Nephron (organoid): ENCODE measurements around the gene C1QTNF5.

Experiments
- H3K27ac Mint-ChIP-seq, 3 experiments: 2 replicates each; pipeline ENCODE4 v1.8.0; 2020; ENCODE audit warnings: mixed read lengths in 3 of 3, mild to moderate bottlenecking in 2 of 3, moderate library complexity in 1 of 3
- H3K27me3 Mint-ChIP-seq: 2 replicates; pipeline ENCODE4 v1.8.0; 2021; ENCODE audit warnings: low read depth, mild to moderate bottlenecking, moderate library complexity, mixed read lengths
- H3K36me3 Mint-ChIP-seq: 2 replicates; pipeline ENCODE4 v1.8.0; 2020; ENCODE audit warnings: low read depth, mixed read lengths
- H3K4me1 Mint-ChIP-seq: 2 replicates; pipeline ENCODE4 v1.8.0; 2020; ENCODE audit warnings: mixed read lengths
- H3K4me3 Mint-ChIP-seq, 3 experiments: 2 replicates each; pipeline ENCODE4 v1.8.0; 2020; ENCODE audit warnings: mild to moderate bottlenecking in 3 of 3, mixed read lengths in 3 of 3, moderate library complexity in 2 of 3
- H3K9me3 Mint-ChIP-seq: 2 replicates; pipeline ENCODE4 v1.8.0; 2020; ENCODE audit warnings: mixed read lengths
- TF ChIP-seq, protein P1 (sequence below), 3 experiments: fragments of 200-600 bp; sonication (generic); IDR thresholded peaks; one replicate each; pipeline ENCODE4 v1.5.0; 2021; ENCODE audit warnings: antibody characterized with exemption in 3 of 3; ENCODE audit not compliant: unreplicated experiment in 3 of 3

Gene C1QTNF5

DNA sequence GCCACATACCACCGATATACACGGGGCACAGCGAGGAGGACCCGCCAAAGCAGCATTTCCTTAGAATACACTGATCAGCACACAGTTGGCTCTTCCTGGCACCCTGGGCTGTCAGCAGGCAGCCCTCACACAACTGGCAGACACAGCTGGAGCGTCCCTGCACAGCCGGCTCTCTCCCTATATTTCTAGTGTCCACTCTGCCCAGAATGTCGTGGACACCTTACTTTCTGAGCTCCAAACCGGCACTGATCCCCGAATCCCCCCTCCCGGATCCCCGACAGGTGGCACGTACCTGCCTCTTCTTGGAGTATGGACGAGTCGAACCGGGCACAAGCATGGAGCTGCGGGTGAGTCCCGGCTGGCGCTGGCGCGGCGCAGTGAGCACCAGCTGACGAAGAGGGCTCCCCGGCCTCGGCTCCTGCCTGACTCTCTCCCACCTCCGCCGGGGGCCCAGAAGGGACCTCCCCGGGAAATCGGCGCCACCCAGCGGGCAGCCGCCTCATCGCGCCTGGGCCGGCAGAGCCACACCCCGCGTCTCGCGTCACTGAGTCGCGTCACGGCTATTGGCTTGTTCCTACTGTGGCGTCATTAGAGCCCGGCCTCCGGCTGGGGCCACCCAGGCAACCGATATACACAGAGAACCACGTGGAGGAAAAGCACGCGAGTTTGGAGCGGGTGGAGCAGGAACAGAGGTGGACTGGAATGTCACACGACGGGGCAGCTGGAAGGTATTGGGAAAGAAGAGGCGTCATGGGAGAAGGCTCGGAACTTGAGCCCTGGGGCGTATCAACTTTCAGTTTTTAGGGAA, 40.7 kb upstream of the C1QTNF5 start, which contains the start of gene USP2:
Gene USP2, minus strand, starts transcription at position 510 of the 808 bp plus-strand sequence. CDS start 8,210 bp downstream, outside the sequence.
- Mint-ChIP-seq H3K27ac (peak within 1 kb of the TSS in 1 of 3 experiments; percentile 59), H3K27me3 (peaks cover 9% of the 10 kb centered on the region), H3K36me3 (no peaks in the 10 kb centered on the region), H3K9me3 (no peaks in the 10 kb centered on the region), H3K4me3 (peak within 1 kb of the TSS in 1 of 3 experiments; percentile 10), H3K4me1 (peaks cover 23% of the 10 kb centered on the region)
- TF ChIP-seq, protein P1, sequence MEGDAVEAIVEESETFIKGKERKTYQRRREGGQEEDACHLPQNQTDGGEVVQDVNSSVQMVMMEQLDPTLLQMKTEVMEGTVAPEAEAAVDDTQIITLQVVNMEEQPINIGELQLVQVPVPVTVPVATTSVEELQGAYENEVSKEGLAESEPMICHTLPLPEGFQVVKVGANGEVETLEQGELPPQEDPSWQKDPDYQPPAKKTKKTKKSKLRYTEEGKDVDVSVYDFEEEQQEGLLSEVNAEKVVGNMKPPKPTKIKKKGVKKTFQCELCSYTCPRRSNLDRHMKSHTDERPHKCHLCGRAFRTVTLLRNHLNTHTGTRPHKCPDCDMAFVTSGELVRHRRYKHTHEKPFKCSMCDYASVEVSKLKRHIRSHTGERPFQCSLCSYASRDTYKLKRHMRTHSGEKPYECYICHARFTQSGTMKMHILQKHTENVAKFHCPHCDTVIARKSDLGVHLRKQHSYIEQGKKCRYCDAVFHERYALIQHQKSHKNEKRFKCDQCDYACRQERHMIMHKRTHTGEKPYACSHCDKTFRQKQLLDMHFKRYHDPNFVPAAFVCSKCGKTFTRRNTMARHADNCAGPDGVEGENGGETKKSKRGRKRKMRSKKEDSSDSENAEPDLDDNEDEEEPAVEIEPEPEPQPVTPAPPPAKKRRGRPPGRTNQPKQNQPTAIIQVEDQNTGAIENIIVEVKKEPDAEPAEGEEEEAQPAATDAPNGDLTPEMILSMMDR (IDR thresholded peaks at IDR 0.05; ENCODE audit: unreplicated experiment in 3 of 3), result peak; percentile 90 to 95 (median 92)

DNA sequence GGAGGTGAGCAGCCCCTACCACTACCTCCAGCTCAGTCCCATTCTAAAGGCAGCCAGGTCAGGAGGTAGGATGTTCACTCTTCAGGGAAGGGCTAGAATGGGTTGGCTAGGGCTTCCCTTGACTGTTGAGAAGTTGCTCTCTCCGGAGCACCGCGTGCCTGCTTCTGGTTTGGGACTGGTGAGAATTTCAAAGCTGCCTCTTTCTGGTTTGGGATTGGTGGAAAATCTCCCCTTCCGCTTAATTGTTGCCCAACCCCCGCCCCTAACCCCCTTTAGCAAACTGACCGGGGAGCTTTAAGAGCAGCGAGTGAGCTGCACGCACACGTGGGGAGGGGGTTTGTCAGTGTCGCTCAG, 40.1 kb upstream of the C1QTNF5 start:
- Mint-ChIP-seq H3K36me3 (no peaks in the 10 kb centered on the region), H3K27me3 (peaks cover 9% of the 10 kb centered on the region), H3K4me1 (peaks cover 28% of the 10 kb centered on the region), H3K27ac (peak overlapping the region in 1 of 3 experiments; percentile 59), H3K4me3 (peak overlapping the region in 1 of 3 experiments; percentile 10), H3K9me3 (no peaks in the 10 kb centered on the region)
- TF ChIP-seq, protein P1 (IDR thresholded peaks at IDR 0.05; ENCODE audit: unreplicated experiment in 3 of 3), result no peak

DNA sequence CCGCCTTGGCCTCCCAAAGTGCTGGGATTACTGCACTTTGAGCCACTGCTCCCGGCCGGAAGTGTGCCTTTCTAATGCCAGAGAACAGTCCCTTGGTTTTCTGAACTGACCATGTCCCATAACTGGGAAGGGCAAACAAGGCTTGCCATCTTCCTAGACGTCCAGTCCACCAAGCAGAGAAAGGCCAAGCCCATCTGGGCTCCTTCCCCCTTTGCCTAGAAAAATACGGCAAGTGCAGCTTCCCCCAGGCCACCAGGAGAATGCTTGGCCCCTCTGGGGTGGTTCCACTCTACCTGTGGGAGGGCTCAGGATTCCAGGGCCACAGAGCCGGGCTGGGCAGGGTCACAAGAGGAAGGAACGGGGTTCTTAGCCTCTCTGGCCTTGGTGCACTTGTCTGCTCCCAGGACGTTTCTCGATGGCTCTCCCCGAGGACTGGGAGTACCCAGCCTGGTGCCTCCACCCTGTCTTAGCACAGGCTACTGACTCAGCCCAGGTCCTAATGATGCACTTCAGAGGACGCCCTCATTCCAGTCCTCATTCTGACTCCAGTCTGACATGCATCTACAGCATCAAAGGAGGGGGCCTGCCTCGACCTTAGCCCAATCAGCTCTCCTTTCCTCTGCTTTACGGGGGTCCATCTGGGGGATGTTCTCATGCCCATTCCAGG, 39.6 kb upstream of the C1QTNF5 start:
- Mint-ChIP-seq H3K9me3 (no peaks in the 10 kb centered on the region), H3K27me3 (peaks cover 9% of the 10 kb centered on the region), H3K27ac (no peak overlapping the region), H3K36me3 (no peaks in the 10 kb centered on the region), H3K4me1 (peaks cover 33% of the 10 kb centered on the region), H3K4me3 (peak overlapping the region in 1 of 3 experiments; percentile 10)
- TF ChIP-seq, protein P1 (IDR thresholded peaks at IDR 0.05; ENCODE audit: unreplicated experiment in 3 of 3), result no peak

DNA sequence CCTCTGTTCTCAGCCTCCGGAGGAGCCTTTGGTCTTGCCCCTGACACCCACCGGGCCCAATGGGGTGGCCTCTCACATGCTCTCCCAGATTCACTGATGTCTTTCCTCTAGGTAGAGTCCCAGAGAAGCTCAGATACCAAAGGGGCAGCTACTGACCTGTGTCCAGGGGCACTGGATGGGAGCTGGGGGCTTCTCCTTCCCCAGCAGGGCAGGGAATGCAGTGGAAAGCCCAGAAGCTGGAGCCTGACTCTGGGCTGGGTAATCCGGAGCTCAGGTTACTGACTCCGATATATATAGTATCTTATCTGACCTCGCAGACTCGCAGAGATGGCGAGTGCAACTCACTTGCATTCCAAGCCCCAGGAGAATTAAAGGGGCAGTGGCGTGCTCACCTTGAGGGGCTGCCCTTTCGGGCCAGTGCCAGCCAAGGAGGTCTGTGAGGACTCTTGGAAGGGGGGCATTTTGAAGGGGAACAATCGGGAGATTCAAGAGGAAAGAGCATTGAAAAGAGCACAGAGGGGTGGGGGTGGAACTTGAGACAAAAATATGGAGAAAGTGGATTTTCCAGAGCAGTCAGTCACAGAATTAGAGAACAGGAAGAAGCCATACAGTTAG, 38.3 kb upstream of the C1QTNF5 start:
- H3K9me3 Mint-ChIP-seq, result no peaks in the 10 kb centered on the region
- peak overlapping the region in 1 of 3 experiments; percentile 24 for H3K27ac Mint-ChIP-seq
- peak overlapping the region; percentile 62 to 70 (median 69) for H3K4me3 Mint-ChIP-seq
- peaks cover 9% of the 10 kb centered on the region for H3K27me3 Mint-ChIP-seq
- TF ChIP-seq, protein P1 (IDR thresholded peaks at IDR 0.05; ENCODE audit: unreplicated experiment in 3 of 3), result no peak
- H3K4me1 Mint-ChIP-seq, result peaks cover 45% of the 10 kb centered on the region
- no peaks in the 10 kb centered on the region for H3K36me3 Mint-ChIP-seq

DNA sequence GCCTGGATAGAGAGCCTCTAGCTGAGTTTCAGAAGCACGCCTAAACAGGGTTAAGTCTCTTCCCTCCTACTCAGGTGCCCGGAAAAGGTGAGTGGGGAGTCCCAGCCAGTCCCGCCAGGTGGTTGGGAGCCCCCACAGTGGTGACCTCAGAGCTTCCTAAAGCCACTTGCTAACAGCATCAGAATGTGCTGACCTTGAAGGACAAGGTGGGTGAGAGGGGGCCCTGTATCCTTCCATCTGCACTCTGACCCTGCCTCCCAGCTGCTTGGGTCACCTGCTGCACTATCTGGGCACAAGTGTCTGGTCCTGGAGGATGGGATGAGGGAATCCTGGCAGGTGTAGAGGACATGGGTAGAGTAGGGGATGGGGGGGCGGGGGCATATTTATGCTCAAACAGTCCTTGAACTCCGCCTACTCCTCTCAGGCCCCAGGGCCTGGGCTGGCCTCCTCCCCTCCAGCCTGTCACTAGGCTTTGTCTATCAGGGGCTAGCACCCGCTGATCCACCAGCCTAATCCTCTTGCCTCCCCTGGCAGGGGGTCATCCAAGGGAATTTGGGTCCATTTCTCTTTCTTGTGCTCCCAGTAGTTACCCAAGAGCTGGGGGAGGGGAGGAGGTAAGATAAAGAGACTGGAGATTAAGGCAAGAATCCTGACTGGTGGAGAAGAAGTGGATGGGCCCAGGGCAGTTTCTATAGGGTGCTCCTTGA, 37.4 kb upstream of the C1QTNF5 start:
- H3K36me3 Mint-ChIP-seq, result no peaks in the 10 kb centered on the region
- H3K27ac Mint-ChIP-seq, result no peak overlapping the region
- TF ChIP-seq, protein P1 (IDR thresholded peaks at IDR 0.05; ENCODE audit: unreplicated experiment in 3 of 3), result no peak
- peaks cover 9% of the 10 kb centered on the region for H3K27me3 Mint-ChIP-seq
- H3K9me3 Mint-ChIP-seq, result no peaks in the 10 kb centered on the region
- peak overlapping the region in 1 of 3 experiments; percentile 21 for H3K4me3 Mint-ChIP-seq
- peaks cover 50% of the 10 kb centered on the region for H3K4me1 Mint-ChIP-seq
